GM23248 (cell line): Measurements from ENCODE around the gene EID3. TPM values are rescaled to one million over a fixed set of nuclear protein-coding genes. Genes with fewer than 3 reads are reported as not detected.
"Not testable (repeated sequence)": the region's sequence is repeated elsewhere in the genome, so short reads cannot be mapped to it uniquely, and the experiment has no call there.

Experiments
- DNase-seq: peaks from one replicate; pipeline ENCODE4 v3.0.0-alpha.2; 2015
- H2AFZ ChIP-seq: fragments of 200-600 bp; sonication (generic); 2 replicates; pipeline ENCODE4 v1.6.1; 2016; ENCODE audit warnings: antibody characterized with exemption
- H3F3A ChIP-seq: fragments of 200-600 bp; sonication (generic); 2 replicates; pipeline ENCODE4 v1.6.1; 2016; ENCODE audit warnings: mild to moderate bottlenecking, antibody characterized with exemption, mixed run types; ENCODE audit not compliant: insufficient read depth
- H3K27ac ChIP-seq: fragments of 200-600 bp; sonication (generic); 2 replicates; pipeline ENCODE4 v1.5.1; 2016; ENCODE audit warnings: mild to moderate bottlenecking
- H3K27me3 ChIP-seq: fragments of 200-600 bp; sonication (generic); replicated peaks from 2 replicates; pipeline ENCODE4 v1.6.1; 2016; ENCODE audit warnings: mild to moderate bottlenecking; ENCODE audit not compliant: insufficient read depth
- H3K36me3 ChIP-seq: fragments of 200-600 bp; sonication (generic); 2 replicates; pipeline ENCODE4 v1.6.1; 2016; ENCODE audit warnings: low read depth, mild to moderate bottlenecking
- H3K4me1 ChIP-seq: fragments of 200-600 bp; sonication (generic); 2 replicates; pipeline ENCODE4 v1.6.1; 2016; ENCODE audit warnings: mild to moderate bottlenecking; ENCODE audit not compliant: insufficient read depth
- H3K4me2 ChIP-seq: fragments of 200-600 bp; sonication (generic); one replicate; pipeline ENCODE4 v1.6.1; 2016; ENCODE audit warnings: mild to moderate bottlenecking; ENCODE audit not compliant: unreplicated experiment
- H3K4me3 ChIP-seq: fragments of 200-600 bp; sonication (generic); 2 replicates; pipeline ENCODE4 v1.5.1; 2016; ENCODE audit warnings: mild to moderate bottlenecking
- H3K79me2 ChIP-seq: fragments of 200-600 bp; sonication (generic); 2 replicates; pipeline ENCODE4 v1.6.1; 2016; ENCODE audit warnings: mild to moderate bottlenecking; ENCODE audit not compliant: insufficient read depth
- H3K9ac ChIP-seq: fragments of 200-600 bp; sonication (generic); 2 replicates; pipeline ENCODE4 v1.6.1; 2016; ENCODE audit warnings: mild to moderate bottlenecking
- H3K9me2 ChIP-seq: fragments of 200-600 bp; sonication (generic); 2 replicates; pipeline ENCODE4 v1.6.1; 2016; ENCODE audit warnings: mixed run types, mild to moderate bottlenecking, moderate library complexity; ENCODE audit not compliant: insufficient read depth
- H3K9me3 ChIP-seq: fragments of 200-600 bp; sonication (generic); one replicate; pipeline ENCODE4 v1.6.1; 2017; ENCODE audit warnings: low read depth
- H4K20me1 ChIP-seq: fragments of 200-600 bp; sonication (generic); 2 replicates; pipeline ENCODE4 v1.6.0; 2016; ENCODE audit not compliant: insufficient read depth
- EZH2 ChIP-seq: fragments of 200-600 bp; sonication (generic); IDR thresholded peaks from 2 replicates; pipeline ENCODE4 v1.6.1; 2018; ENCODE audit warnings: antibody characterized with exemption, mild to moderate bottlenecking; ENCODE audit not compliant: insufficient read depth, poor library complexity, severe bottlenecking
- EZH2phosphoT487 ChIP-seq: fragments of 200-600 bp; sonication (generic); IDR thresholded peaks from 2 replicates; pipeline ENCODE4 v1.6.1; 2018; ENCODE audit warnings: antibody characterized with exemption, moderate library complexity, mild to moderate bottlenecking, low read depth; ENCODE audit not compliant: insufficient read depth
- WGBS, 2 experiments: methylation state at CpG; one replicate each; pipeline ENCODE4 v1.1.6; 2015 to 2017; ENCODE audit warnings: low lambda C conversion rate in 2 of 2, low coverage in 1 of 2; ENCODE audit errors: missing lambda C conversion rate in 2 of 2; 5-methylcytosine and 5-hydroxymethylcytosine counted together
- in situ Hi-C: fragments of 300-500 bp; cut with MboI; formaldehyde crosslinking; loops from 2 replicates; pipeline ENCODE4 v1.15.0; 2020
- polyA plus RNA-seq: library from polyadenylated mRNA; unstranded; fragments of >200 nt; fragmentation: Nextera tagmentation; extraction: Ambion mirVana; gene quantifications from 2 replicates; pipeline ENCODE4 v1.2.1, GENCODE V29; 2016
- total RNA-seq: library from RNA; depleted of rRNA; stranded (reverse); fragments of >200 nt; shearing (Covaris generic); gene quantifications from 2 replicates; pipeline ENCODE4 v1.2.3, GENCODE V29; 2014

Gene EID3
- total and polyA plus RNA-seq, 2 experiments from 2014 or later, result 5.7 to 6.9 TPM

DNA sequence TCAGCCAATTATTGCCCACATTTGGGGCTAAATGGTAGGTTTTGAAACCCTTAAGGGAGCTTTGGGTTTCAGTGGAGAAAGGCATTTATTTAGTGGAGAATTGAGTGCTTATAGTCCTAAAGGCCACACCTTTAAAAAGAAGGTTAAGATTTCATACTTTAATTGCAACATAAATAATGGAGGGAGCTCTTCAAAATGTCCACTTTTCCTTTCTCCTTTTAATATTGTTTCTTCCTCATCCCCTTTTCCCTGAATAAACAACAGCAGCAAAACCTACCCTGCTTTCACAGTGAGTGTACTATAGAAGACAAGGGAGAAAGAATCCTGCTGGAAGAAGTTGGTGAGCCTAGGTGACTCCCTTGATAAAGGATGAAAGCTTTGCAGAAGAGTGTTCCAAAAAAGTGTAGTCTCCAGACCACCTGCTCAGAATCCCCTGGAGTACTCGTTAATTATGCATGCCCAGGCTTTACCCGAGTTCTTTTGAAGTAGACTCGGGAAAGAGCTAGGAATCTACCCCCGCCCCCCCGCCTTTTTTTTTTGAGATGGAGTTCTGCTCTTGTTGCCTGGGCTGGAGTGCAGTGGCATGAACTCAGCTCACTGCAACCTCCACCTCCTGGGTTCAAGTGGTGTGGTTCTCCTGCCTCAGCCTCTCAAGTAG is 11.5 kb upstream of the EID3 start:
- H3K4me3 ChIP-seq, result peak overlapping the region; percentile 16; the same call in 1 of the 2 replicates
- in situ Hi-C loops, result no loop called here
- no peak for DNase-seq

GRCh38 chr12:104292872-104293794 is 10.4 kb upstream of the EID3 start:
- Histone ChIP-seq H2AFZ (no peak overlapping the region), H3F3A (peaks cover 46% of the 10 kb centered on the region), H3K79me2 (peaks cover 97% of the 10 kb centered on the region), H3K4me3 (peak overlapping the region; percentile 21; the same call in 1 of the 2 replicates), H3K9me2 (no peaks in the 10 kb centered on the region), H3K27me3 (no peaks in the 10 kb centered on the region), H3K9ac (peak overlapping the region; percentile 29), H3K36me3 (peaks cover 59% of the 10 kb centered on the region), H3K27ac (peak overlapping the region; percentile 14), H3K9me3 (no peaks in the 10 kb centered on the region), H4K20me1 (peaks cover 23% of the 10 kb centered on the region; the same call in 1 of the 2 replicates), H3K4me2 (peak overlapping the region; percentile 46), H3K4me1 (peaks cover 25% of the 10 kb centered on the region)
- in situ Hi-C loops, result no loop called here
- 95 to 99% methylated on average over 11 to 12 of the region's 12 CpGs for WGBS, 2 experiments
- no peak for DNase-seq
- no peak for TF ChIP-seq EZH2
- TF ChIP-seq EZH2phosphoT487, result no peak

More for the DNA sequence above, 11.5 kb upstream of the EID3 start:
- 70 to 76% methylated on average over 5 of the region's 5 CpGs for WGBS, 2 experiments
- no peaks in the 10 kb centered on the region for H3K27me3 ChIP-seq
- peaks cover 98% of the 10 kb centered on the region for H3K79me2 ChIP-seq
- H3K4me1 ChIP-seq, result peaks cover 19% of the 10 kb centered on the region
- peak overlapping the region; percentile 5; the same call in 1 of the 2 replicates for H3K9ac ChIP-seq
- H3K9me2 ChIP-seq, result no peaks in the 10 kb centered on the region
- peaks cover 16% of the 10 kb centered on the region; the same call in 1 of the 2 replicates for H4K20me1 ChIP-seq
- H3K9me3 ChIP-seq, result no peaks in the 10 kb centered on the region
- no peak overlapping the region for H2AFZ ChIP-seq
- H3K4me2 ChIP-seq, result no peak overlapping the region
- peaks cover 50% of the 10 kb centered on the region for H3K36me3 ChIP-seq
- peaks cover 47% of the 10 kb centered on the region for H3F3A ChIP-seq
- TF ChIP-seq EZH2, result no peak
- no peak for TF ChIP-seq EZH2phosphoT487
- H3K27ac ChIP-seq, result peak overlapping the region; percentile 14; the same call in 1 of the 2 replicates

- H3K4me3 ChIP-seq, H3K9me3 ChIP-seq, H3K9me2 ChIP-seq, H3K27me3 ChIP-seq, H2AFZ ChIP-seq, H3K4me2 ChIP-seq, in situ Hi-C loops: not testable (repeated sequence)
- Histone ChIP-seq H3F3A (peaks cover 50% of the 10 kb centered on the region), H3K4me1 (peaks cover 32% of the 10 kb centered on the region), H4K20me1 (peaks cover 32% of the 10 kb centered on the region; the same call in 1 of the 2 replicates), H3K36me3 (peaks cover 69% of the 10 kb centered on the region), H3K79me2 (peaks cover 97% of the 10 kb centered on the region), H3K9ac (peak overlapping the region; percentile 37; the same call in 1 of the 2 replicates), H3K27ac (0 out of 2 replicates have a peak overlapping the region, but pooled peaks have one; percentile 0)
- WGBS, 2 experiments, result 64 to 65% methylated on average over 10 to 11 of the region's 17 CpGs
- peak; percentile 56 for DNase-seq
Measured at GRCh38 chr12:104294158-104294859, 9.2 kb upstream of the EID3 start.
